ENCODE measurements around the gene LDOC1.
"Not testable (repeated sequence)": the region's sequence is repeated elsewhere in the genome, so short reads cannot be mapped to it uniquely, and the experiment has no call there.

- TF ChIP-seq CTCF, POLR2A (IDR thresholded peaks at IDR 0.05): not testable (repeated sequence)
Measured at GRCh38 chrX:141188573-141188972, 11.6 kb upstream of the LDOC1 start.

Data from testis (tissue), 2 donors.